NOMO-1 (cell line): ENCODE measurements around the gene AMDHD2.
"Not testable (repeated sequence)": the region's sequence is repeated elsewhere in the genome, so short reads cannot be mapped to it uniquely, and the experiment has no call there.

Source experiments
- DNase-seq, 2 experiments: peaks; one replicate each; lab custom pipeline; 2025; ENCODE audit not compliant: unreplicated experiment in 2 of 2; lab: John Stamatoyannopoulos, UW

The AMDHD2 gene, protein sequence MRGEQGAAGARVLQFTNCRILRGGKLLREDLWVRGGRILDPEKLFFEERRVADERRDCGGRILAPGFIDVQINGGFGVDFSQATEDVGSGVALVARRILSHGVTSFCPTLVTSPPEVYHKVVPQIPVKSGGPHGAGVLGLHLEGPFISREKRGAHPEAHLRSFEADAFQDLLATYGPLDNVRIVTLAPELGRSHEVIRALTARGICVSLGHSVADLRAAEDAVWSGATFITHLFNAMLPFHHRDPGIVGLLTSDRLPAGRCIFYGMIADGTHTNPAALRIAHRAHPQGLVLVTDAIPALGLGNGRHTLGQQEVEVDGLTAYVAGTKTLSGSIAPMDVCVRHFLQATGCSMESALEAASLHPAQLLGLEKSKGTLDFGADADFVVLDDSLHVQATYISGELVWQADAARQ

DNA sequence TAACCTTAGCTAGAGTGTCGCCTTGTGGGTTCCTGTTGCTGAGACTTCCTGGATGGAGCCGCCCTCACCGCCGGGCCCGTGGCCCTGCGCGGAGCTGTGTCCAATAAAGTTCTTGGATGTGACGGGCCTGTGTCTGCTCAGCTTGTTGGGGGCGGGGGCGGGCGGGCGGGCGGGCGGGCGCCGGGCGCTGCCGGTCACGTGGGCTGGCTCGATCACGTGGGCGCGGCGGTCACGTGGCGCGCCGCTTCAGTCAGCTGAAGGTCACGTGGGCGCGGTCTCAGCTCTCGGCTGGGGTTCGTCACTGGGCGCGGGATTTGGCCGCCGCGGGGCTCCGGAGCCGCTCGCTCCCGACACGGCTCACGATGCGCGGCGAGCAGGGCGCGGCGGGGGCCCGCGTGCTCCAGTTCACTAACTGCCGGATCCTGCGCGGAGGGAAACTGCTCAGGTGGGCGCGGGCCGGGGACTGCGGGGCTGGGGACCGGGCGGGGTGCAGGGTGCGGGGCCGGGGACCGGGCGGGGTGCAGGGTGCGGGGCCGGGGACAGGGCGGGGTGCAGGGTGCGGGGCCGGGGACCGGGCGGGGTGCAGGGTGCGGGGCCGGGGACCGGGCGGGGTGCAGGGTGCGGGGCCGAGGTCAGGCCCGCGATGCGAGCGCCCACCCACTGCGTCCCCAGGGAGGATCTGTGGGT, at the start of gene AMDHD2:
Gene AMDHD2, plus strand, starts transcription at position 275 of the 687 bp plus-strand sequence. Its CDS starts 88 bp downstream, at position 363.
- DNase-seq, result peak; percentile 91 to 97

DNA sequence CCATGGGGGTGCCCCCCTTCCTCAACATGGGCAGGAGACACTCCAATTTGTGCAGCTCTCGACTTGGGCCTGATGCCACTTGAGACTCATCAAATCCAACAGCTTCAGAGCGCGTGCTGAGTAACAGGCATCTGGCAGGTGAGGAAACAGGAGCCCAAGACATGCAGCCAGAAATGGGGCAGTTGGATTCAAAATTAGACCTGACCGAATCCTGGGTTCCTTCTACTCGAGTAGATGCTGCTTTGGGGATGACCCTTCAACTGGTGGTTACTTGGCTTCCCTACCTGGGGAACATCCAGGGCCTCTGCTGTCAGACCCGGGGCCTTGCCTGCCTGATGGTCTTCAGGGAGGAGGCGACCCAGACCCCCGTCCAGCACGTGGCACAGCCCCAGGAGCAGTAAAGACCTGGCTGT, 49.6 kb upstream of the AMDHD2 start:
- no peak for DNase-seq

DNA sequence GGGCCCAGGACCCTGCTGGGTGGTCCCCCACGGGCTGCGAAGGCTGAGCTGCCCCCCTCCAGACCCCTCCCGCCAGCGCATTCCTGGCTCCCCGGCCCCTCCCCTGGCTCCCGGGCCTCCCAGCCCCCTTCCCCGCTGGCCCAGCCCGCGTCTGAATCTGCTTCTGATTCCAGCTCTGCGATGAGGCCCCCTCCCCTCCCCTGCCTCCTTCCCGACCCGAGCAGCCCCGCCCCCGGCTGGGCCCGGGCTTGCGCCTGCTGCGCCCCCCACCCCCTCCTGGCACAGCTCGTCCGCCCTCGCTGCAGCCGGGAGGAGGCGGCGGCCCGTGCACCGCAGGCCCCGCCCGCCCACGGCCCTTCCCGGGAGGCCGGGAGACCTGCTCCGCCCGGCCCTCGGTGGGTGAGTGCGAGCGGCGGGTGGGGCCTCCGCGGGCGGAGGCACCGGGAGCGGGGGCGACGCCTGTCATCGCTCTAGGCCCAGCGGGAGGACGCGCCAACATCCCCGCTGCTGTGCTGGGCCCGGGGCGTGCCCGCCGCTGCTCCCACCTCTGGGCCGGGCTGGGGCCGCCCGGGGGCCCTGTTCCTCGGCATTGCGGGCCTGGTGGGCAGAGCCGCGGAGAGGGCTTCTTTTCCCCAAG, 49.0 kb upstream of the AMDHD2 start, which contains the start of gene NTN3:
Gene NTN3, plus strand, starts transcription at position 282 of the 637 bp plus-strand sequence. CDS start 405 bp downstream, outside the sequence.
- DNase-seq, result no peak

DNA sequence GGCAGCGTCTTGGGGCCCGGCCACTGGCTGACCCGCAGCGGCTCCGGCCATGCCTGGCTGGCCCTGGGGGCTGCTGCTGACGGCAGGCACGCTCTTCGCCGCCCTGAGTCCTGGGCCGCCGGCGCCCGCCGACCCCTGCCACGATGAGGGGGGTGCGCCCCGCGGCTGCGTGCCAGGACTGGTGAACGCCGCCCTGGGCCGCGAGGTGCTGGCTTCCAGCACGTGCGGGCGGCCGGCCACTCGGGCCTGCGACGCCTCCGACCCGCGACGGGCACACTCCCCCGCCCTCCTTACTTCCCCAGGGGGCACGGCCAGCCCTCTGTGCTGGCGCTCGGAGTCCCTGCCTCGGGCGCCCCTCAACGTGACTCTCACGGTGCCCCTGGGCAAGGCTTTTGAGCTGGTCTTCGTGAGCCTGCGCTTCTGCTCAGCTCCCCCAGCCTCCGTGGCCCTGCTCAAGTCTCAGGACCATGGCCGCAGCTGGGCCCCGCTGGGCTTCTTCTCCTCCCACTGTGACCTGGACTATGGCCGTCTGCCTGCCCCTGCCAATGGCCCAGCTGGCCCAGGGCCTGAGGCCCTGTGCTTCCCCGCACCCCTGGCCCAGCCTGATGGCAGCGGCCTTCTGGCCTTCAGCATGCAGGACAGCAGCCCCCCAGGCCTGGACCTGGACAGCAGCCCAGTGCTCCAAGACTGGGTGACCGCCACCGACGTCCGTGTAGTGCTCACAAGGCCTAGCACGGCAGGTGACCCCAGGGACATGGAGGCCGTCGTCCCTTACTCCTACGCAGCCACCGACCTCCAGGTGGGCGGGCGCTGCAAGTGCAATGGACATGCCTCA, 48.3 kb upstream of the AMDHD2 start:
- no peak for DNase-seq

DNA sequence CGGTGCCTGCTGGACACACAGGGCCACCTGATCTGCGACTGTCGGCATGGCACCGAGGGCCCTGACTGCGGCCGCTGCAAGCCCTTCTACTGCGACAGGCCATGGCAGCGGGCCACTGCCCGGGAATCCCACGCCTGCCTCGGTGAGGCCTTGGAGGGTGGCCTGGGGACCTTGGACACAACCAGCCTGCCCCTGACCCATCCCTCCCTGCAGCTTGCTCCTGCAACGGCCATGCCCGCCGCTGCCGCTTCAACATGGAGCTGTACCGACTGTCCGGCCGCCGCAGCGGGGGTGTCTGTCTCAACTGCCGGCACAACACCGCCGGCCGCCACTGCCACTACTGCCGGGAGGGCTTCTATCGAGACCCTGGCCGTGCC, 47.7 kb upstream of the AMDHD2 start:
- no peak for DNase-seq

DNA sequence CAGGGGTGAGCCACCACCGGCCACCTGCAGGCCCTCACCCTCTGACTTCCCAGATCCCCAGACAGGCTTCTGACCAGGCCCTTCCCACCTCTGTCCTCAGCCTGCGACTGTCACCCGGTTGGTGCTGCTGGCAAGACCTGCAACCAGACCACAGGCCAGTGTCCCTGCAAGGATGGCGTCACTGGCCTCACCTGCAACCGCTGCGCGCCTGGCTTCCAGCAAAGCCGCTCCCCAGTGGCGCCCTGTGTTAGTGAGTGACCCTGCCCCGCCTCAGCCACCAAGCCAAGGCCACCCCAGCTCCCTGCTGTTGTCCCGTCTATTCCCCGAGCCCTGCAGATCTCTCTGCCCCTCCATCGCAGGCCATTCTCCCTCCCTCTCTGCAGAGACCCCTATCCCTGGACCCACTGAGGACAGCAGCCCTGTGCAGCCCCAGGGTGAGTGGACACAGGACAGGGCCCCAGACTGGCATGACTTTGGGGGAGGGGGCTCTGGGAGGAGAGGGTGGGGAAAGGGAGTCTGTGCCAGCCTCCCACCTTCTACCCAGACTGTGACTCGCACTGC, 47.2 kb upstream of the AMDHD2 start:
- DNase-seq, result no peak

DNA sequence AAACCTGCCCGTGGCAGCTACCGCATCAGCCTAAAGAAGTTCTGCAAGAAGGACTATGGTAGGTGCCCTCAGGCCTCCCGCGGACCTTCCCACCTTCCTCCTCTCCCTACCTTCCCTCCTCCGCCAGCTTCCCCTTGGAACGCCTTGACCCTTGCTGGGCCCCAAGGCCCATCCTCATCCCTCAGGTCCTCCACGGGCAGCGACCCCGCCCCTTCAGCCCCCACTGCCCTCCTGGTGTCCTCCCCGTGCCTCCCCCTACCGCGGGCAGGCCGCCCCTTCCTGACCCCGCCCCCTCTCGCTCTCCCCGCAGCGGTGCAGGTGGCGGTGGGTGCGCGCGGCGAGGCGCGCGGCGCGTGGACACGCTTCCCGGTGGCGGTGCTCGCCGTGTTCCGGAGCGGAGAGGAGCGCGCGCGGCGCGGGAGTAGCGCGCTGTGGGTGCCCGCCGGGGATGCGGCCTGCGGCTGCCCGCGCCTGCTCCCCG, 46.7 kb upstream of the AMDHD2 start:
- DNase-seq, result no peak

DNA sequence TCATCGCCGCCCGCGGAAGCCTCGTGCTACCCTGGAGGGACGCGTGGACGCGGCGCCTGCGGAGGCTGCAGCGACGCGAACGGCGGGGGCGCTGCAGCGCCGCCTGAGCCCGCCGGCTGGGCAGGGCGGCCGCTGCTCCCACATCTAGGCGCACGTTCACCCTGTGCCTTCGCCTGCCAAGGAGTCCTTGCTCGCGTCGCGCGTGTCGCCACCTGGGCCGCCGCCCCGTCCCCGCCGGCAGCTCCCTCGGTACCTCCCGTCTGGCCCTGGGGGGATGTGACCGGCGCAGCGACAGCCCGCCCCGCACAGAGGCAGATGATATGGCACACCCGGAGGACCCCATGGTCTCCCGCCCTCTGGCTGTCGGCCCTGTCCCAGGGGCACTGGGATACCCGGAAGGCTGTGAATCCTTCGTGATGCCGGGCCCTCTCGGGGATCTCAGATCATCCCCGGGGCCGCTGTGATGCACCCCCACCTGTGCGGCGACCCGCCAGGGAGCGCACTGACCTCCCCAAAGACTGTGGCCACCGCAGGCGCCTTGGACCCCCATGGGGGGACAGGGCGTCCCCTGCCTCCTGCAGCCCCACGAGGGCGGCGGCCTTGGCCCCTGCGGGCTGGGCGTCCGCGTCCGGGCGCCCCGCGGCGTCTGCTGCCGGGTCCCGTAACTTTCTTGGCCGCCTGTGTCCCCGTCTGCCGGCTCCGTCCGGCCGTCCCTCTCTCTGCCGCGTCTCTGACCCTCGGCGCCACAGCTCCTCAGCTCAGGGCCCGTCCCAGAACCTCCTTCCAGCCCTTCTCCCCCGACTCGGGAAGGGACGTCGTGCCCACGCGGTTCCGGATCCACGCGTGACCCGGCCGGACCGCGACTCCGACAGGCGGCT, 45.9 kb upstream of the AMDHD2 start:
- peak; percentile 40 to 73 for DNase-seq

DNA sequence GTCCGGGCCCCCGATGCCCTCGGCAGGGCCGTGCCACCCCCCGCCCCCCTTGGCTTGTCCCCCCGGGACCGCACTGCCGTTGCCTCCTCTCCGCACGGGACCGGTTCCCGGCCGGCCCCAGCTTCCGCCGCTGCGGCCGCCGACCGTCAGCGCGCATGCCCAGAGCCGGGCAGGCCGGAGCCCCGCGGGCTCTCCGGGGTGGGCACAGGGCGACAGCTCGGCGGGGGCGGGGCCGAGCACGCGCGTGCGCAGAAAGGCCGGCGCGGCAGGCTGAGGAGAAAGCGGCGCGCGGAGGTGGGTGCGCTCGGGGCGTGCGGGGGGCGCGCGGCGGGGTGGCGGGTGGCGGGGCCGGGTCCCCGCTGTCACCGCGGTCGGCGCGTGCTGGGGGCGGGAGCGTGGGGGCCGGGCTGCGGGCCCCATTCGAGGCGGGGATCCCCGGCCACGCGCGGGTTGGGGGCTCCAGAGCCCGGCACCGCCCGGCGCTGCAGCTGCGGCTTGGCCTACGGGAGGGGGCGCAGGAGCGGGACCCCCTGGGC, 45.2 kb upstream of the AMDHD2 start, which contains the start of gene TBC1D24:
Gene TBC1D24, plus strand, starts transcription at position 251 of the 536 bp plus-strand sequence. CDS start 21,022 bp downstream, outside the sequence.
- peak; percentile 73 to 78 for DNase-seq

DNA sequence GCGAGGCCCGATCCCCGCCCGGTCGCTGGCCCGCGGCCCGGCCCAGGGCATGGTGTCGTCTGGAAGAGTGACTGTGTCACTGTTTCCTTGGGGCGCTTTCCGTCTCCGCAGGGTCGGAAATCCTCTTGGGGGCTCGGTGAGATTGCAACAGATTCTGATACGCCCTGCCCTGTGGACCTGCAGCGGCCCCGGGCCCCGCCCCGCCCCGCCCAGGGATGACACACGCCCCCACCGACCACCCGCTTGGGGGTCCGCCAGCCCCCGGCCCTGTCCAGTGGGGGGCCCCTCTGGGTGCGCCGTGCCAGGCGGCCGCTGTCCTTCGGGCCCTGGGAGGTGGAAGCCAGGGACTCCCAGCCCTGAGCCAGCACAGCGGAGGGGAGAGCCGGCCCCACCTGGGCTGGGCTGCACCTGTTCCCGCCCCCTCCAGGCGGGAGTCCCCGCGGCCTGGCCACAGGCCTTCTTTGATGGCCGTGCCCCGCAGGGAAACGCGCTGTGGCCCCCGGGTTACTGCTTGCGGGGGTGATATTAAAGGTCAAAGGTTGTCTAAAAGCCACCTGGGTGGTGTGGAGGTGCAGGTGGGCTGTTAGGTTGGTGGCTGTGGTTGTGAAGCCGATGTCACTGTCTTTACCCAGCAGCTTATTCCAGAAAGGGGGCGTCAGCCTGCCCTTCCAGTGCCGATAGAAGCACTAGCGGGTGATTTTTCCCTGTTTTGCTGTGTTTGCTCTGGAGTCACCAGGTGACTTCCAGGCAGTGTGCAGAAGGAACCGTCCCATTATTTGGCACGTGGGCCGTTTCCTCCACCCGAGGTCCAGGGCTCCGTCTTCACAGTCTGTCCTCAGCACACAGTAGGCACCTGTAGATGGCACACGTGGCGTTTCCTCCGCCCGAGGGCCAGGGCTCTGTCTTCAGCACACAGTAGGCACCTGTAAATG, 44.5 kb upstream of the AMDHD2 start:
- peak; percentile 21 to 28 for DNase-seq

DNA sequence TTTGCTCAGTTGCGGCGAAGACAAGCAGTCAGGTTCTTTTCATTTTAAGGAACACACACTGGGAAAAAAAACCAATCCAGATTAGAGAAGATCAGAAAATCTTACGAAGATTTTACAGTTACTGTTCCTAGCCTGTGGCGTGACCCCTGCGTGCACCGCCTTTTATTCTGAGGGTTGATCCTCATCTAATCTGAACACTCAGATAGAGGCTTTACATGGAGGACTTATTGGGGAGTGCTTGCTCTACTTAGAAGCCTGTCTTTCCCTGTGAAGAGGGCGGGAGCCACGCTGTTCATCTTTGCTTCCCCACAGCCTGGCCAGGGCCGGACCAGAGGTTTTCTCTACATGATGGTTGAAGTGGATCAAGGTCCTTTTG, 43.8 kb upstream of the AMDHD2 start:
- no peak for DNase-seq

DNA sequence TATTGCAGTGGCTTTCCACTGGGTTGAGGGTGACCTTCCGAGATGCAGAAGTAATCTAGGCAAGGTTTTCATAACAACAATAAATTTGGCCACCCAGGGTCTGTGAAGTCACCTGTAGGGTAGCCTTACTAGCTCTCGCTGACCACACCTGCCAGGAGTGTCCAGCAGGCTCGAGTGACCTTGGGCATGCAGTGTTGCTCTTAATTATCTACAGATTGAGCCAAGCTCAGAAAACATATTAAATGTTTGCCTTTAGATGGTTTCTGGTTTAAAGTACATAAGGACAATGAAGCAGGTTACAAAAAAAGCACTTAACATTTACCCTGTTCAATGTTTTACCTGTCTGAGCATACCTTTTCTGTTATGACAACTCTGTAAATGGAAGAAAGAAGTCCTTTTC, 43.4 kb upstream of the AMDHD2 start:
- no peak for DNase-seq

DNA sequence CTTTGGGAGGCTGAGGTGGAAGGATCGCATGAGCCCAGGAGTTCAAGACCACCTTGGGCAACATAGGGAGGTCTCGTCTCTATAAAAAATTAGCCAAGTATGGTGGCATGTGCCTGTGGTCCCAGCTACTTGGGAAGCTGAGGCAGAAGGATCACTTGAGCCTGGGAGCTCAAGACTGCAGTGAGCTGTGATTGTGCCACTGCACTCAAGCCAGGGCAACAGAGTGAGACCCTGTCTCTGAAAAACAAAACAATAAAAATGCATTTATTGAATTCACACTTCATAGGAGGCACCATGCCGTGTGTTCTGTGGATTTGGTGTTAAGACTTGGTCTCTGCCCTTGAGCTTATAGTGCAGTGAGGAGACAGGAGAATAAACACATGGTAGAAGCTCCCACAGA, 42.8 kb upstream of the AMDHD2 start:
- DNase-seq, result no peak

DNA sequence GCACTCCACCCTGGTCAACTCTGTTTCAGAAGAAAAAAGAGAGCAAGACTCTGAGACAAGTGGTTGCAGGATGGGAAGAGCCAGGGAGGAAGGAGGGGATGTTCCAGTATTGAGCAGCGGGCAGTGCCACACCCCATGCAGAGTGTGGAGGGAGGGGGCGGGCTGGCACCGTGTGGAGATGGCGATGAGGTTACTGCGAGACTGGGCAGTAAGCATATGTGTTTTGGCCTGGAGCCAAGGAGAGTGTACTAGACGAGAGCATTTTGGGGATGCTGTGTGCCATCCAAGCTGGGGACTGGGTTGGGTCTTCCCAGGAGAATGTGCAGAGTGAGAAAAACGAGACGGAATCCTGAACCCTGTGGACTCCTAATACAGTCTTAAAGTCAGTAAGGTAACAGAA, 41.9 kb upstream of the AMDHD2 start:
- no peak for DNase-seq

DNA sequence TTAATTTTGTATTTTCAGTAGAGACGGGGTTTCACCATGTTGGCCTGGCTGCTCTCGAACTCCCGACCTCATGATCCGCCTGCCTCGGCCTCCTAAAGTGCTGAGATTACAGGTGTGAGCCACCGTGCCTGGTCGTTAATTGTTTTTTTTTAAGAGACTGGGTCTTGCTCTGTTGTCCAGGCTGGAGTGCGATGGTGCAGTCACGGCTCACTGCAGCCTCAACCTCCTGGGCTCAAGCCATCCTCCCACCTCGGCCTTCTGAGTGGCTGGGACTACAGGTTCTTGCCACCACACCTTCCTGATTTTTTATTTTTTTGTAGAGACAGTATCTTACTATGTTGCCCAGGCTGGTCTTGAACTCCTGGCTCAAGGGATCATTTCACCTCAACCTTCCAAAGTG, 40.2 kb upstream of the AMDHD2 start:
- not testable (repeated sequence) for DNase-seq

DNA sequence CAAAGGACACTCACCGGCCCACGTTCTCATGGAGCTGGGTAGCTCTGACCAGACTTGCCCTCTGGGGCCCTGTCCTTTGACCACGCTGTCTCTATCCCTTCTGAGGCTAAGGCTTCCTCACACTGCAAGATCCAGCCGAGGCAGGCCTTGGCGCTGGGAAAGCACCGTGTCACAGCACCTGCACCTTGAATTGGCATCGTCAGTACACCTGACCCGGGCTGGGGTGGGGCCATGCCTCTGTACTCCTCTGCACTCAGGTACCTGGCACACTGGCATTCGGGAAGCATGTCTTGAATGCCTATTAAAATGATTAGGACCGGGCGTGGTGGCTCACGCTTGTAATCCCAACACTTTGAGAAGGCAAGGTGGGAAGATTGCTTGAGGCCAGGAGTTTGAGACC, 39.2 kb upstream of the AMDHD2 start:
- DNase-seq, result no peak

DNA sequence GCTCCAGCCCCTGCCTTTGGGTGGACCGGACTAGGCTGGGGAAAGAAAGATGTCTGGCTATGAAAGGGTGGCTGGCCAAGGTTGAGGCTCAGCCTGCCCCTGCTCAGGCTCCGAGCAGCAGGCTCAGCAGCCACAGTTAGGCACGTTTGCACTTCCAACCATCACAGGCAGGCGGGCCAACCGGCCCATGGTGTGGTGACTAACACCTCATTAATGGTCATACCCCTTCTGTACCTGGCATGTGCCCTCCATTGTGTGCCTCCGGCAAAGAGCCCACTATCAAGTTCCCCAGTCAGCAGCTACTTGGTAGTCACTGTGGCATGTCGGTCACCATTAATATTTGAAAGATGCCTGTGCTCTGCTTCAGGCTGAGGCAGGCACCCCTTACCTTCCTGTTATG, 38.5 kb upstream of the AMDHD2 start:
- DNase-seq, result no peak

DNA sequence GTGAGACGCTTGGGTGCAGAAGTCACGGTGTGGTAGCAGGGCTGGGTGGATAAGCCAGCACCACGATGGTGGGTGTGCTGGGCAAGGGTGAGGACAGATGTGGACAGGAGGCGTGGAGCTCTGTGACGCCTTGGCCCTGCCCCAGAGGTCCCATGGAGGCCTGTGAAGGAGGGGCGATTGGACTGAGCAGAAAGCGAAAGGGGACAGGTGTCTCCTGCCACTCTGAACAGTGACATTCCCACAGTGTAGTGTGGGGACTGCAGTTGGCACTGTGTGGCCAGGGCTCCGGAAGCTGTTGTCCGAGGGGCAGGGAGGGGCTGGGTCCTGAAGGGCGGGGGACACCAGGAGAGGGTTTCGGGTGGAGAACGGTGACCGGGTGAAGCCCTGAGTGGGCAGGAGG, 37.9 kb upstream of the AMDHD2 start:
- DNase-seq, result no peak
